Stimulated activated CD8-positive, alpha-beta memory T cell treated with anti-CD3 and anti-CD28 coated beads, Interleukin-4, amount 100 ng/mL, for 24 hours (primary cell): ENCODE measurements around the gene SH3PXD2B.
A peak's percentile ranks its signal among the peaks of the same experiment; 100 is the strongest.

Experiments used
- DNase-seq: peaks from one replicate; pipeline ENCODE4 v3.0.0-alpha.2; 2020; ENCODE audit warnings: low read depth

Gene SH3PXD2B

DNA sequence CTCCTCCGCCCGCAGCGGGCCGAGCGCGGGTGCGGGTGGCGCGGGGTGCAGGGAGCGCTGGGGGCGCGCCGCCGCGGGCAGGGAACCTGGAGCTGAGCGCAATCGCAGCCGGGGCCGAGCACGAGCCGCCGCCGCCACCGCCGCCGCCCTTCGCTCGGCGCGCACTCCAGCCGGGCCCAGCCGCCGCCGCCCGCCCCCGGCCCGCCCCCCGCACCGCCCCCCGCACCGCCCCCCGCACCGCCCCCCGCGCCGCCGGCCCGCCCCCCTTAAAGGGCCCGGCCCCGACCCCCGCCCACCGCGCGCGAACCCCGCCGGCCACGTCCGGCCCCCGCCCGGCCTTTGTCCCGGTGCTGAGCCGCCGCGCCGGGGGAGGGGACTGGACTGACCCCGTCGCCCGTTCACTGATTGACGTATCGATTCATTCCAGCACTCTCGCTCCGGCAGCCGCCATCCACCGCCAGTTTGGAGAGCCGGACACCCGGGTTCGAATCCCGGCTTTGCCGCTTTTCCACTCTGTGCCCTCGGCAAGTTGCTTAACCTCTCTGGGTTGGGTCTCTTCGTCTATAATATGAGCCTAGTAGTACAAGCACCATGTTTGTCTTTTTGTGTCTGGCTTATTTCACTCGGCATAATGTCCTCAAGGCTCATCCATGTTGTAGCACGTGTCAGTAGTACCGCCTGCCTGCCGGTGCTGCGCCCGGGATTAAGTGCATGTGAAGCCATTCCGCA lies at the start of gene SH3PXD2B:
Gene SH3PXD2B (minus strand): TSS at position 168 of the 729 bp plus-strand sequence. CDS start 173 bp downstream, outside the sequence.
- DNase-seq: peak; percentile 35

DNA sequence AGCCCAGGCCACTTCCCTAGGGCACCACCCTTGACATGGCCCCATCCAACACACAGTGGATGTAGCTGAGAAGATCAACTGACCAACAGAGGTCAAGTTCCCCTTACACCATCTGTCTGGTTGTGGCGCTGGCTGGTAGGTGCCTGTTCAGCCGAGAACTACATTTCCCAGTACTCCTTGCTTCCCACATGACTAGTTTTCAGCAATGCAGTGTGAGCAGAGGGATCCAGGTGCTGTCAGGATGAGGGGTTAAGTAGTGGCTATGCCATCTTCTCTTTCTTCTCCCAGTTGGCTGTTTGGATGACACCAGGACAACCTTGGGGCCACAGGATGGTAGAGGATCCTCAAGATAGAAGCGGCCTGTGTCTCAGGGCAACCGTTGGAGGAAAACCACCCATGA lies 48.6 kb upstream of the SH3PXD2B start:
- no peak for DNase-seq

DNA sequence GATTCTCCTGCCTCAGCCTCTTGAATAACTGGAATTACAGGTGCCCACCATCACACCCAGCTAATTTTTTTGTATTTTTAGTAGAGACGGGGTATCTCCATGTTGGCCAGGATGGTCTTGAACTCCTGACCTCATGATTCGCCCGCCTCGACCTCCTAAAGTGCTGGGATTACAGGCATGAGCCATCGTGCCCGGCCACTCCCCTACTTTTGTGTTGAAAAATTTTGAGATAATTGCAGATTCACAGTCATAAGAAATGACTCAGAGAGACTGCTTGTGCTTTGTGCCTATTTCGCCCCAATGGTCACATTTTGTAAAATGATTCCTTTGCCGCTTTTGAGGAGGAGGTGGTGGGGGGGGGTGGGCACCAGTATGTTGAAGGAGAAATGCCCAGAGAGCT lies 48.1 kb upstream of the SH3PXD2B start:
- DNase-seq: no peak

DNA sequence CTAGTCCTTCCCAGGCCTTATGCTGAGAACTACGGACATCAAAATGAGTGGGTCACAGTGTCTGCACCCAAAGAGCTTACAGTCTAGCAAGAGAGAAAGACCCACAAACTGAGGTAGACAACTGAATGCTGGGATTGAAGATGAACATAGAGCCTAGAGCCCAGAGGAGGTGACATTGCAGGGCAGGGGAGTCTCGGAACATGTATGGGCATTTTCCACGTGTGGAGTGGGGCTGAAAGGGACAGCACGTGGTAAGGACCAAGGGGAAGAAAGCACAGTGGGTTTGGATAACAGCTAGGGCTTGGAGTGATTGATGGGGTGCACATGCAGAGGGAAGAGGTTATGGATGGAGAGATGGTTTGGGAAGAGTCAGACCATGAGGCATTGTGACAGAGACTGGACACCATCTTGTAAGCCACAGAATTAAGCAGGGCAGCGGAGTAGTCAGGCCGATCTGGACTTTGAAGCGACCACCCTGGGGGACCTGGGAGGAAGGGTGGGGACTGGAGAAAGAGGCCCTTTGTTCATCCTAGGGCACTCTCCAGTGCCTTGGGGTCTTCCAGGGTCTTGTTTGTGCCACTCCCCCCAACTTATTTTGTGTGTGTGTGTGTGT lies 47.5 kb upstream of the SH3PXD2B start:
- DNase-seq: no peak

DNA sequence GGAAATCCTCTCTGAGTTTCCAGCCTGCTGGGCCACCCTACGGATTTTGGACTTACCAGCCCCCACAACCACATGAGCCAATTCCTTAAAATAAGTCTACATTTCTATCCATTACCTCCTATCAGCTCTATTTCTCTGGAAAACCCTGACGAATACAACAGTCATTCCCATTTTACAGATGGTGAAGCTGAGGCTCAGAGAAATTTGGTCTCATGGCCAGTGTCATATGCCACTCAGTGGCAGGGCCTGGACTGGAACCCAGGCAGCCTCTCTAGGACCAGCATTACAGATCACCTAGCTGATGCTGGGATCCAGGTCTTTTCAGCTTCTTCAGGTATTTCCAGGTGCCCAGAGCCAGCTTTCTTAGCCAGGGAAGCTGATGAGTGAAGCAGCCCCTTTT lies 45.0 kb upstream of the SH3PXD2B start:
- DNase-seq: no peak

DNA sequence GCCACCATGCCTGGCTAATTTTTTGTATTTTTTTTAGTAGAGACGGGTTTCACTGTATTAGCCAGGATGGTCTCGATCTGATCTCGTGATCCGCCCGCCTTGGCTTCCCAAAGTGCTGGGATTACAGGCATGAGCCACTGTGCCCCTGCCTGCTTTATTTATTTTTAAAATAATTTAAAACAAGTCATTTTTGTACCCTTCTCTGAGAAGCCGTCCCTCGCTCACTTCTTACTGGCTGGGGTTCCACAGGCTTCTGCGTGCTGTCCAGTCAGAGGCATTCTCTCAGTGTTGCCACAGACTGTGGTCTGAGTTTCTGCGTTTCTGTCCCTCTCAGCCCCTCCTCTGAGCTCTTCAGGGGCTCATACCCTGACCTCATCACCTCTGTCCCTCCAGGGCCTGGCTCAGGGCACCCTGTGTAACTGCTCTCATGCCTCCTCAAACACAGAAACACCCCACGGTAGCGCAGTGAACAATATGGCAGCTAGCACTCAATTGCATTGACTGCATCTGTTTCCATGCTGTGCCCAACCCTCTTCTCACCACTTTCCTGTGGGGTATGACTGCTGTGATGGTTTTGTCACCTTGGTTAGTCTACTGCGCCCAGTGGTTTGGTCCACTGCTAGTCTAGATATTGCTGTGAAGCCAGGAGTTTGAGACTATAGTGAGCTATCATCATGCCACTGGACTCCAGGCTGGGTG lies 44.3 kb upstream of the SH3PXD2B start:
- DNase-seq: no peak

DNA sequence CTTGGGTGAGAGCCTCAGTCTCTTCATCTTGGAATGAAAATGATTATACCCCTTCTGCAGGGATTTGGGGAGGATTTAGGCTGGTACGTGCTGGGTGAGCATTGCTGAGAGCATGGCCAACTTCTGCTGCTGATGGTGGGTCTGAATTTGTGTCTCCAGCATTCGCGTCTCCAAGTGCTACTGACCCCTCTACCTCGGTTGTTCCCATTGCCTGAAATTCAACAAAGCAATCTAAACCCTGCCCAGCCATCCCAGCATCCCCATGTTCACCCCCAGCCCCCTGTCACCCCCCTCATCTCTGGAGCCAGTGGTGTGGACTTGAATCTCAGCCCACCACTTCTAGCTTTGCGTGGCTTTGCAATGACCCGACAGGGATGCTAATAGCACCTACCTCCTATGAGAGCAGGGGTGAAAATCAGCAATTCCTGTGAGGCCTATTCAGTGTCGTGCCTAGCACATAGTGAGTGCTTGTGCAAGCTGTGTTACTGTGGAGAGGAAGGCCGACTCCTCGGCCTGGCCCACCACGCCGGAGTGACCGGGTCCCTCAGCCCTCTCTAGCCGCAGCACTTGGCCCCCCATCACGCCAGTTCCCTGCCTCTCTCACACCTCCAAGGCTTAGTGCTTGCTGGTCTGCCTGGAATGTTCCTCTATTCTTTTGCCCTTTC lies 43.4 kb upstream of the SH3PXD2B start:
- DNase-seq: no peak

DNA sequence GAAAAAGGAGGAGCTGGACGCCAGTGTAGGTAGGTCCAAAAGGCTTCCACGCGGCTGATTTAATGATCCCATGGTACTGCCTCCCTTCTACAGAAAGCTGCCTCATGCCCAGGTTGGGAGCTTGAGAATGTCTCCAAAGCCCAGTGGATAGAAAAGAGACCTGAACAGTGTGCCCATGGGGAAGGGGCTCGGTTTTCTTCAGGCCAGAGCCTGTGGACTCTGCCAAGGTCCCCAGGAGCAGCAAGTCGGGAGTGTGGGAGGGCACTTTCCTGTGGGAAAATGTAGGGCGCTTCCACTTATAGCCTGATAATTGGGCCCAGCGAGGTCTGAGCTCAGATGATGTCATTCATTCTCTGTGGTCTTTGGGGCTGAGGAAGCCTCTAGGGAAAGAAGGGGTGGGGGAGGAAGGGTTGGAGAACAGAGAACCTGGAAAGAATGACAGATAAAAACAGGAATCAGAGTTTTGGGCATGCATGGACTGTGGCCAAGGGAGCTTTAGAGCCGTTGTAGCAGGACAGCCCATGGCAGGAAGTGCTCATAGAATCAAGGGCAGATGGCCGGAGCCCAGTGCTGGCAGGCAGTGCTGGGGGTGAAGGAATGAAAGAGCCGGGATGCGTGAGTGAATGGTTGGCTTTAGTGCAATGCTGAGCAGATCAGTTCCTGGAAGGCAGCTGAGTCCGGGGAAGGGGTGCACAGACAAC lies 42.5 kb upstream of the SH3PXD2B start:
- no peak for DNase-seq

DNA sequence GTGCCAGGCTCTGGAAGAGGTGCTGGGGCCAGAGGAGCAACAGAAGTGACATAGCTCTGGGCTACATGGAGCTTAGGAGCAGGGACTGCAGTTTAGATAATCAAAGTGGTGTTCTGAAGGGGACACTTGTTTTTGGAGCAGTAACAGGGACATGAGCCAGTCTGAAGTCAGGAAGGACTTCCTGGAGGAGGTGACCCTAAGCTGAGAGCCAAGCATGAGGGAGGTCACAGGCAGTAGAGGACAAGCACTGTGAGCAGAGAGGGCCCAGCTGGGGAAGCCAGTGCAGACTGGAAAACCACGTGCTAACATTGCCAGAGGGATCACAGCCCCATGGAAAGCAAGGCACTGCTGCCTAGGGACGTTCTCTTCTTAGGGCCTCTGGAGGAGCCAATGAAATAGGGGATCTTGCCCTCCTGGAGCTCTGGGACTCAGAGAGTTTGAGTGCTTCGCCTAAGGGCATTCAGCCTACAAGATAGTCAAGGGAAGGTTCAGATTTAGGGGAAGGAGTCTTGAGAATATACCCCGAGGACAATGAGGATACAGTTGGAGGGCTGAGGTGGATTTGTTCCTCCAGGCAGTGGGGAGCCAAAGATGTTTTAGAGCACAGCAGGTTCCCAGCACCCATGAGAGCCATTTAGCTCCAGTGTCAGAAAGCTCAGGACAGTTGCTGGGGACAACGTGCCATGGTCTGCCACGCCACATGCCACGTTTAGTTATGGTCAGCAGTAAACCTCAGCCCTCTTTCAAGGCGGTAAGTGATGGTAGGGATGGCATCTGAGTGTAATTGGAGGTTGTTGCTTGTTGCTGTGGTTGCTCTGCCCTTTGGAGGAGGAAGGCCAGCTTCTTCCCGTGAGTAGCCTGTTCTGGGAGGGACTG lies 40.5 kb upstream of the SH3PXD2B start:
- DNase-seq: no peak

DNA sequence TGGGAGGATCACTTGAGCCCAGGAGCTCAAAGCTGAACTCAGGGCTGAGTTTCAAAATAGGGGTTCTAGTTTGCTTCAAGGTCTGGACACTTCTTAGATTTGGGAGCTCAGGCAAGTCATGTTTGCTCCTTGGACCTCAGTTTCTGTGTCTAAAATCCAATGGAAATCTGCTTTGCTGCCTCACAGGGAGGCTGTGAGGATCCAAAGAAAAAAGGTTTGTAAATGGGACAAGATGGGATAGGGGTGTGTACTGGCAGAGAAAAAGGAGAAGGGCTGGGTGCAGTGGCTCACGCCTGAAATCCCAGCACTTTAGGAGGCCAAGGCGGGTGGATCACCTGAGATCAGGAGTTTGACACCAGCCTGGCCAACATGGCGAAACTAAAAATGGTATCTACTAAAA lies 39.6 kb upstream of the SH3PXD2B start:
- DNase-seq: no peak

DNA sequence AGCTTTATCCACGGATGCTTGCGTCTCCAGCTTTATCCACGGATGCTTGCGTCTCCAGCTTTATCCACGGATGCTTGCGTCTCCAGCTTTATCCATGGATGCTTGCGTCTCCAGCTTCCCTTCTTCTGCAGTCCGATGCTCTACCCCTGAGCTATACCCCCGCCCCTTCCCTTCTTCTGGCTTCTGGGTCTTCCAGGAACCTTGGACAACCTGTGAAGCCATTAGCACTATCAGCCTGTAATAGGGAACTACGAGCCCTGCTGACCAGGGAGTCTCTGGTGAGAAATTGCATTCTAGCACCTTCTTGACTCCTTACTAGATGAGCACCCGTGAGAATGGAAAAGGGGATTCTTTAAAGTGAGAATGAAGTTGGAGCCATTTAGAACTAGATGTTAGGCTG lies 39.1 kb upstream of the SH3PXD2B start:
- no peak for DNase-seq

DNA sequence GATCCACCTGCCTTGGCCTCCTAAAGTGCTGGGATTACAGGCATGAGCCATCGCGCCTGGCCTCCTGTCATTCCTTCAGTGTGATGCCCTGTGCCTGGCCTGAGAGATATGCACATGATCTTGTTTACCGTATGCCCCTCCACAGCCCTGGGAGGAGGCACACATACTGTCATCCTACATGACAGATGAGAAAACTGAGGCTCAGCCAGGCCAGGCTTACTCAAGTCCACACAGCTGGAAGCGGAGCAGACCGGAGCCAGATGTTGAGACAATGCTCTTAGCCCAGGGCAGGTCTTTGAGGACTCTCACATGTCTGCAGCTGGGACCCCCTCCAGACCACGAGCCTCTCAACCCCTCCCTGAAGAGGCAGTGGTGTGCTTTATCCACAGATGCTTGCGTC lies 38.7 kb upstream of the SH3PXD2B start:
- DNase-seq: no peak

DNA sequence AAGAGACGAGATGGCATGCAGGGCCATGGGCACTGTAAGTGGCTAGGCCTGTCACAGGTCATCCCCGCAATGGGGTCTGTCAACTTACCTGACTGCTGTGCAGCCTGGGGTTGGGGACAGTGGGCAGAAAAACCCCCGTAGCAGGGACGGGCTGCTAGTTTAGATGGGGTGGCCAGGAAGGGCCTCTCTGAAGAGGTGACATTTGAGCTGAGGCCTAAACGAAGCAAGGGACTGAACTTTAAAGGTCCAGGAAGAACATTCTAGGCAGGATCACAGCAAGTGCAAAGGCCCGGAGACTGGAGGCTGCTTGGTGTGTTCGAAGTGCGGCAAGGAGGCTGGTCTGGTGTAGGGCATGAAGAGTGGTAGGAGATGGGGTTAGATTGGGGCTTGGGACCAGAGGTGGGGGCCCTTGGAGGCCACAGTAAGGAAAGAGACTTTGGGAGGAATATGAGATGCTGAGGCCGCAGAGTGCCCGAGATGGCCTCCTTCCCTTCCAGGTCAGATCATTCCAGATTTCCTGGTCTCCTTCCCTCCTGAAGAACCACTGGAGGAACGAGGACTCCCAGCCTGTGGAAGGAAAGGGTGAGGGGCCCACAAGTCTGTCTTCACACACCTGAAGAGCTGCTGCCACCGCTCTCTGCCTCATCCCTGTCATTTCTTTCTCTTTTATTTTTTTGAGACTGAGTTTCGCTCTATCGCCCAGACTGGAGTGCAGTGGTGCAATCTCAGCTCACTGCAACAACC lies 37.9 kb upstream of the SH3PXD2B start:
- DNase-seq: no peak

DNA sequence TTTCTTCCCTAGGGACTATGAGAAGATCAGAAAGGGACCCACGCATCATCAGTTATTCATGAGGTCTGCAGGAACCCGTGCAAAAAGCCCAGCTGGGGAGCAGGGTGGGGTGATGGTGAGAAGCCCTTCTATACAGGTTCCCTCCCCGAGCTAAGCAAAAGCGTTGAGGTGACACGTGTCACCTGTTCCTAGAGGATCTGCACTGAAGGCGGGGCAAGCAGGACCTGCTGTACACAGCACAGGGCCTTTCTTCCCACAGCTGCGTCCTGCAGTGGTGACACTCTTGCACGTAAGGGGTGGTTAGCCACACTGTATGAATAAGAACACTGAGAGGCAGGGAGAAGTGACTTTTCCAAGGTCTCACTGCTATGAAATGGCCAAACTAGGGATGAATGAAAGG lies 37.2 kb upstream of the SH3PXD2B start:
- DNase-seq: no peak

DNA sequence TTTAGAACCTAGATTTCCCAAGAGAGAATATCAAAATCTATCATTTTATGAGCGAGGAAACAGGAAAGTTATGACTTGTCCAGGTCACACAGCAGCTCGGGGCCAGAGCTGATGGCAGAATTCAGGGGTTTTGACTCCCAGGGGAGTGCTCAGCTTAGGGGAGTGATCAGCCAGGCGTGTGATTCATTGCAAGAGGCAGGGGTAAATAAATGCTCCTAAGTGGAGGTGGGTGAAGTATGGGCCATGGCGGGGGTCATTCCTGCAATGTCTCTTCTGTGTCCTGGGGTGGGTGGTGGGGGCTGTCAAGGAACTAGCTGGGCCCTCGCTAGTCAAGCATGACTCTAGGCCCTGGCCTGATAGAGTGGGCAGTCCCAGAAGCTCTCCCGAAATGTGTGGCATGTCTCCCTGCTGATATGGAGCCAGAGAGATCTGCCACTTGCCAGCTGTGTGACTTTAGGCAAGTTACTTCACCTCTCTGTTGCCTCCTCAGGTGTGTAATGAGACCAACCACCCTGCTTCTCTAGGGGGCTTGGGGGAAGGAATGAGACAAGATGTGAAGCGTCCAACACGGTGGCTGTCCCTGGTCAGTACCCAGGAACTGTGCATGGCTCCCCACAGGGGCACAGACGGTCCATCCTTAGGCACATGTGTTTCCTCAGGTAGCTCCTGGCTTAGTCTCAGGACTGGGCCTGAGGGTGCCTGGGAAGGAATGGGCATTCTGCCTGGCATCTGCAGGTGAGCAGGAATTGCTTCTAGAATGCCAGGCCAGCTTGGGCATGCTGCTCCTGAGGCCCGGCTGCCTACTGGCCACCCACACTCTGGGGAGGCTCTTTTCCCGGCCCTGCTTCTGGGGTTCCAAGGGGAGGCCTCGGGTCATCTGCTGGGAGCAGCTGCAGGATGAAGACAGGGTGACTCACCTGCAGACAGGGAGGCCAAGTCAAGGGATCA lies 36.5 kb upstream of the SH3PXD2B start:
- DNase-seq: no peak

DNA sequence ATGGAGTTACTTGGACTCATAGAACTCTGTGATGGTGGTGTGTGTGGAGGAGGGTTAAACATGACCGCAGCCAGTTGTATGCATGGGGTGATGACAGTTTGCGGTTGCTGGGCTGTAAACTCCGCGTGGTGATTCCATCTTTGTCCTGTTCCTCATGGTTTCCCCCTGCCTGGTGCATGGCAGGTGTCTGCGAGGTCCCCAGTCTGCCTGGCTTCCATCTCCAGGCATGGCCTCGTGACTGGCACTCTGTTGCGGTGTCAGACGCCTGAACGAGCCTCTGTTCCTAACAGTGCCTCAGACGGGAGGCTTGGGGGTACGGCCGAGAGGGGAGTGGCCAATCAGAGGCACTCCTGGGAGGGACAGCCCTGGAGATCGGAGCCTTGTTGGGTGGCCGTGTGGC lies 33.9 kb upstream of the SH3PXD2B start:
- DNase-seq: no peak

DNA sequence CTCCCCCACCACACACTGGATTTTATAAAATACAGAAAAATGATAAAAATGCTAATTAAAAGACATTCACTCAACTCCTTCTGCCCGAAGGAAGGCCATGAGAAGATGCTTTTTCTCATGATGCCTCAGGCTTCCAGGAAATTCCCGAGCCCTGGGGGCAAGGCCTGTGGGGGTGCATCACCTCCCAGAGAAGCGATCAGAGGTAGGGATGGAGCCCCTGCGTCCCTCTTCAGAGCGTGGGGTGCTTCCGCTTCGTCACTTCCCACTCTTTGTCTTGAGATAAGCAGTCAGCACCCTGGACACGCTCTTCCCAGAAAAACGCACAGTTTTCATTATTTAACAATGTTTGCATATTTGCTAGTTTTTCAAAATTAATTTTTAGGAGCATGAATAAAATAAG lies 33.3 kb upstream of the SH3PXD2B start:
- DNase-seq: no peak

DNA sequence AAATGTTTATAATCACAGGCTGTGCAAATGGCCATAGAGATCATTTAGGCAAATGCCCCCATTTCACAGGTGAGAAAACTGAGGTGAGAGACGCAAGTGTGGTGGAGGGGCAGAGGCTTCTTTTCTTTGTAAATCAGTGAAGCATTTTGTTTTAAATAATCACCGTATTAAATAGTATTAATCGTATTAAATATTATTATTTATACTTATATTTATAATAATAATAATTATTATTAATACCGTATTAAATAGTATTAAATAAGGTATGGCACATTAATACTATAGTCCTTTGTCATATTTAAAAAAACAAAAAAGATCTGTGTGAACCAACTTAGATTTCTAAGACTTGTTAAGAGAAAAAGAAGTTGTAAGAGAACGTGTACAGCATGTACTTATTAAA lies 32.6 kb upstream of the SH3PXD2B start:
- no peak for DNase-seq

DNA sequence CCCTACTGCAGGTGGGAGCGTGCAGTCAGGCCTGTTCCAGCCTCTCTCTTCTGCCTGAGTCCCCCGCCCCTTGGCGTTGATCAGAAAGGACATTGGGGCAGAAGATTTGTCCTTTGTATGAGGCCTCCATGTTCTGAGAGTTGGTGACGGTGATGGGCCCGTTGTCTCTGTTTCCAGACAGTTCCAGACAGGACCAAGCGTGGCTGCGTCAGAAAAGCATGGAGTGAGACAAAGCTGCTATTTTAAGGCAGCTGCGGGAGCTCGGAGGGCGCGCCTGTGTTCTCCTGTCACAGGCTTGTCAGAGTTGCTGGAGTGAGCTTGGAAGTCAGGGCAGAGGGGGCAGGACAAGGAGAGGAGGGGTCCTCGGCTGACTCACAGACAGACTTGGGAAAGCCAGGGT lies 32.1 kb upstream of the SH3PXD2B start:
- no peak for DNase-seq
